ENCODE measurements around the gene ANXA7. TPM values are rescaled to one million over a fixed set of nuclear protein-coding genes. Genes with fewer than 3 reads are reported as not detected.

The ANXA7 gene
- polyA plus RNA-seq, 1 donor from 2014 or later: 23.9 TPM

GRCh38 chr10:73408978-73409521 is 4.8 kb downstream of the ANXA7 start:
- no peaks in the 10 kb centered on the region for H3K9me3 ChIP-seq (ENCODE audit: low read length)
- no peaks in the 10 kb centered on the region for H4K20me1 ChIP-seq (ENCODE audit: insufficient read depth)
- no peaks in the 10 kb centered on the region for H3K79me2 ChIP-seq (replicated peaks; ENCODE audit: insufficient read depth, low read length)
- H3K4me3 ChIP-seq (ENCODE audit: low read length): no peak overlapping the region
- H3F3A ChIP-seq (ENCODE audit: insufficient read depth, low read length, poor library complexity, severe bottlenecking): no peaks in the 10 kb centered on the region
- H3K27me3 ChIP-seq (ENCODE audit: insufficient read depth, low read depth, low read length): no peaks in the 10 kb centered on the region
- H3K9me2 ChIP-seq (ENCODE audit: insufficient read depth, low read length): no peaks in the 10 kb centered on the region
- H2AFZ ChIP-seq (ENCODE audit: low read depth, low read length): no peak overlapping the region
- no peak overlapping the region for H3K4me2 ChIP-seq (ENCODE audit: low read length)
- H3K9ac ChIP-seq (ENCODE audit: low read length): no peak overlapping the region
- TF ChIP-seq TAF1 (IDR thresholded peaks at IDR 0.05; ENCODE audit: low read depth) (no peak), MXI1 (conservative IDR thresholded peaks at IDR 0.05; ENCODE audit: poor library complexity, severe bottlenecking) (no peak), REST (IDR thresholded peaks at IDR 0.05; ENCODE audit: borderline replicate concordance) (no peak), EP300 (conservative IDR thresholded peaks at IDR 0.05; ENCODE audit: poor library complexity, severe bottlenecking) (no peak), POLR2AphosphoS5 (IDR thresholded peaks at IDR 0.05) (no peak), SMC3 (conservative IDR thresholded peaks at IDR 0.05; ENCODE audit: poor library complexity) (no peak), CTCF (IDR thresholded peaks at IDR 0.05; ENCODE audit: poor library complexity, severe bottlenecking) (no peak), EZH2 (IDR thresholded peaks at IDR 0.05; ENCODE audit: borderline replicate concordance, insufficient read depth, low read length, poor library complexity, severe bottlenecking) (no peak), RAD21 (conservative IDR thresholded peaks at IDR 0.05) (no peak)
- H3K36me3 ChIP-seq (ENCODE audit: insufficient read depth, low read length): no peaks in the 10 kb centered on the region
- H3K27ac ChIP-seq (ENCODE audit: low read length): no peak overlapping the region

- Histone ChIP-seq H3K36me3 (ENCODE audit: insufficient read depth, low read length) (no peaks in the 10 kb centered on the region), H3K9me2 (ENCODE audit: insufficient read depth, low read length) (no peaks in the 10 kb centered on the region), H3K4me3 (ENCODE audit: low read length) (no peak overlapping the region), H3K4me2 (ENCODE audit: low read length) (no peak overlapping the region), H3K27ac (ENCODE audit: low read length) (no peak overlapping the region), H3K9ac (ENCODE audit: low read length) (no peak overlapping the region), H2AFZ (ENCODE audit: low read depth, low read length) (no peak overlapping the region), H4K20me1 (ENCODE audit: insufficient read depth) (no peaks in the 10 kb centered on the region), H3K27me3 (ENCODE audit: insufficient read depth, low read depth, low read length) (no peaks in the 10 kb centered on the region), H3K9me3 (ENCODE audit: low read length) (no peaks in the 10 kb centered on the region), H3K79me2 (replicated peaks; ENCODE audit: insufficient read depth, low read length) (no peaks in the 10 kb centered on the region), H3F3A (ENCODE audit: insufficient read depth, low read length, poor library complexity, severe bottlenecking) (no peaks in the 10 kb centered on the region)
- TF ChIP-seq REST (IDR thresholded peaks at IDR 0.05; ENCODE audit: borderline replicate concordance): no peak
- no peak for TF ChIP-seq POLR2AphosphoS5 (IDR thresholded peaks at IDR 0.05)
- no peak for TF ChIP-seq EZH2 (IDR thresholded peaks at IDR 0.05; ENCODE audit: borderline replicate concordance, insufficient read depth, low read length, poor library complexity, severe bottlenecking)
- no peak for TF ChIP-seq TAF1 (IDR thresholded peaks at IDR 0.05; ENCODE audit: low read depth)
- no peak for TF ChIP-seq EP300 (conservative IDR thresholded peaks at IDR 0.05; ENCODE audit: poor library complexity, severe bottlenecking)
- TF ChIP-seq SMC3 (conservative IDR thresholded peaks at IDR 0.05; ENCODE audit: poor library complexity): no peak
- no peak for TF ChIP-seq RAD21 (conservative IDR thresholded peaks at IDR 0.05)
- TF ChIP-seq MXI1 (conservative IDR thresholded peaks at IDR 0.05; ENCODE audit: poor library complexity, severe bottlenecking): no peak
- no peak for TF ChIP-seq CTCF (IDR thresholded peaks at IDR 0.05; ENCODE audit: poor library complexity, severe bottlenecking)
These were observed 5.8 kb downstream of the ANXA7 start for GRCh38 chr10:73408061-73408460.
